H1 (cell line): ENCODE measurements around the gene CD52. TPM values are rescaled to one million over a fixed set of nuclear protein-coding genes. Genes with fewer than 3 reads are reported as not detected.

Experiments
- EGR1 ChIP-seq: IDR thresholded peaks from 2 replicates; pipeline ENCODE4 v1.6.1; 2011; ENCODE audit warnings: low read depth, low read length, borderline replicate concordance
- SIN3A ChIP-seq, 2 experiments: IDR thresholded peaks in 1 of 2; conservative IDR thresholded peaks in 1 of 2; 2 replicates each; pipeline ENCODE4 v1.6.1; 2011 to 2012; ENCODE audit warnings: low read length in 2 of 2, improper control_type of control experiment in 1 of 2, low read depth in 1 of 2, mild to moderate bottlenecking in 1 of 2
- polyA plus RNA-seq, 7 experiments: library from polyadenylated mRNA; depleted of rRNA in 3 of 7; stranded (reverse) in 5 of 7; unstranded in 2 of 7; fragments of >200 nt in 5 of 7; fragments of 200-250 nt in 2 of 7; gene quantifications; 1 replicate in 5 of 7; 2 replicates in 1 of 7; 4 replicates in 1 of 7; pipeline versions ENCODE4 v1.2.1 to v1.2.3, GENCODE V29; 2011 to 2013; ENCODE audit warnings: missing spikeins in 2 of 7, mixed read lengths in 2 of 7
- total RNA-seq: library from RNA; stranded (reverse); fragmentation: NEBNext Ultra II Directional; extraction: Animal tissue kit (Norgen Biotek cat#: 25700); gene quantifications from 2 replicates; pipeline ENCODE4 v1.2.1, GENCODE V29; 2021

Gene CD52
- total and polyA plus RNA-seq, 2 of the 8 experiments (the other 6 are each of a cell fraction or from before 2014, with no cell fraction given) = 2.4 to 3.1 TPM

DNA sequence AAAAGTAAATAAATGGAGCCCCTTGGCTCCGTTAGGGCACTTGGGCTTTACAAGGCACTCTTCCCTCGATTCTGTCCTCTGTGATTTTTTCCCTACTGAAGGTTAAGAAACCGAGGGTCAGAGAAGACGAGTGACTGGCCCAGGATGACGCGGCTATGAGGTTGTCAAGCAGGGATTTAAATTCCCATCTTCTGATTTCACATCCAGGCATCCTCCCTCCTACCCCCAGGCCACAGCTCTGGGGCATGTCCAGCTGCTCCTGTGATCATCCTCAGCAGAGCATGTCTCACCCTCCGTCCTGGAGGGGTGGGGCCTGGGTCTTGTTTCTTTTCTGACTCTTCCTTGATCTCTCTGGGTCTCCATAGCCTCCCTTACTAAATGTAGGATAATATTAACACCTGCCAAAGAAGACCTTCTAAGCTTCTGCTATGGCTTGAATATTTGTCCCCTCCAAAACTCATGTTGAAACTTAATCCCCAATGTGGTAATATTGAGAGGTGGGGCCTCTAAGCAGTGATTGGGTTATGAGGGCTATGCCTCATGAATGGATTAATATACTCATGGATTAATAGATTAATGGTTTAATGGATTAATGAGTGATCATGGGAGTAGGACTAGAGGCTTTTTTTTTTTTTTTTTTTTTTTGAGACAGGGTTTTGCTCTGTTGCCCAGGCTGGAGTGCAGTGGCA is 31.6 kb downstream of the CD52 start (continued):
- TF ChIP-seq SIN3A (conservative IDR thresholded peaks at IDR 0.05 in 1 of 2, IDR thresholded peaks at IDR 0.05 in 1 of 2; ENCODE audit: low read depth in 1 of 2, low read length in 2 of 2) (no peak), EGR1 (no peak)
